Astrocyte of the cerebellum (primary cell): ENCODE measurements around the gene SLC35B2.

Experiments
- DNase-seq: peaks from one replicate; pipeline ENCODE4 v3.0.0-alpha.2; 2011; ENCODE audit warnings: low read depth
- H3K4me3 ChIP-seq: 2 replicates; pipeline ENCODE4 v1.5.1; 2011; ENCODE audit warnings: mild to moderate bottlenecking, low read depth, low read length, moderate library complexity
- CTCF ChIP-seq: IDR thresholded peaks from 2 replicates; pipeline ENCODE4 v1.5.1; 2012; ENCODE audit warnings: low read length, low read depth, moderate library complexity, mild to moderate bottlenecking; ENCODE audit errors: missing control alignments
- in situ Hi-C: cut with HindIII; loops from 2 replicates; pipeline ENCODE4 v1.10.0; 2017; ENCODE audit warnings: low sequenced_read_pairs

SLC35B2 gene

GRCh38 chr6:44230034-44230675 is 27.2 kb downstream of the SLC35B2 start:
- no peak overlapping the region for H3K4me3 ChIP-seq
- no peak for DNase-seq
- no peak for TF ChIP-seq CTCF
- in situ Hi-C loops = no loop called here

DNA sequence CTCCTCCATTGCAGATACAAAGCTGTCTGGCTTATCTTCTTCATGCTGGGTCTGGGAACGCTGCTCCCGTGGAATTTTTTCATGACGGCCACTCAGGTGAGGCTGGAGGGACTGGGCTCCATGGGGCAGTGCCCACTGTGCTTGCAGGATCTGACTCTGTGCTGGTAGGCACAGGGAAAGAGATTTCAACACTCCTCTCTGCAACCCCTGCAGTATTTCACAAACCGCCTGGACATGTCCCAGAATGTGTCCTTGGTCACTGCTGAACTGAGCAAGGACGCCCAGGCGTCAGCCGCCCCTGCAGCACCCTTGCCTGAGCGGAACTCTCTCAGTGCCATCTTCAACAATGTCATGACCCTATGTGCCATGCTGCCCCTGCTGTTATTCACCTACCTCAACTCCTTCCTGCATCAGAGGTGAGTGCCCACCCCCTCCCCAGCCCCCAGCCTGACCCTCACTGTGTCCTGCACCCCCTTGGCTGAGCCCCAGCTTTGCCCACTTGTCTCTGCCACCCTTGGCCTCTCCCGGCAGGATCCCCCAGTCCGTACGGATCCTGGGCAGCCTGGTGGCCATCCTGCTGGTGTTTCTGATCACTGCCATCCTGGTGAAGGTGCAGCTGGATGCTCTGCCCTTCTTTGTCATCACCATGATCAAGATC is 27.8 kb downstream of the SLC35B2 start:
- in situ Hi-C loops = no loop called here
- DNase-seq = no peak
- TF ChIP-seq CTCF = no peak
- H3K4me3 ChIP-seq = no peak overlapping the region

GRCh38 chr6:44228836-44229235 is 28.5 kb downstream of the SLC35B2 start:
- in situ Hi-C loops = no loop called here
- no peak for TF ChIP-seq CTCF
- no peak for DNase-seq
- no peak overlapping the region for H3K4me3 ChIP-seq

DNA sequence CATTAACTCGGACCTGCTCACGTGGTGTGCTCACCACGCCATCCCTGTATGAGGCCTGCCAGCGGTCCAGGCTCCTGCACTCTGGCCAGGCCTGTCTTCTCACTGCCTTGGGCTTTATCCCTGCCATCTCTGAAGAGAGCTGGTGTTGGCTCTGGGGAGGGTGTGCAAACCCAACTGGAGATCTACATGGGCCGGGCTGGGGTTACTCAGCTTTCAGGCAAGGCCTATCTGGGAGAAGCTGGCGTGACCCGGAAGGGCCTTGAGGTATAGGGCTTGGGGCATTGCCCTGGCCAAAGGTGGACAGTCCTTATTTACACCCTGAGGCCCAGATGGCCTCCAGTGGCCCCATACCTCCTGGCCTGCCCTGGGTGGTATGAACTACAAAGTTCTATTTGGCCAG is 28.9 kb downstream of the SLC35B2 start:
- in situ Hi-C loops = no loop called here
- no peak for TF ChIP-seq CTCF
- no peak for DNase-seq
- no peak overlapping the region for H3K4me3 ChIP-seq

GRCh38 chr6:44228031-44228430 is 29.3 kb downstream of the SLC35B2 start:
- no peak for TF ChIP-seq CTCF
- H3K4me3 ChIP-seq = no peak overlapping the region

DNA sequence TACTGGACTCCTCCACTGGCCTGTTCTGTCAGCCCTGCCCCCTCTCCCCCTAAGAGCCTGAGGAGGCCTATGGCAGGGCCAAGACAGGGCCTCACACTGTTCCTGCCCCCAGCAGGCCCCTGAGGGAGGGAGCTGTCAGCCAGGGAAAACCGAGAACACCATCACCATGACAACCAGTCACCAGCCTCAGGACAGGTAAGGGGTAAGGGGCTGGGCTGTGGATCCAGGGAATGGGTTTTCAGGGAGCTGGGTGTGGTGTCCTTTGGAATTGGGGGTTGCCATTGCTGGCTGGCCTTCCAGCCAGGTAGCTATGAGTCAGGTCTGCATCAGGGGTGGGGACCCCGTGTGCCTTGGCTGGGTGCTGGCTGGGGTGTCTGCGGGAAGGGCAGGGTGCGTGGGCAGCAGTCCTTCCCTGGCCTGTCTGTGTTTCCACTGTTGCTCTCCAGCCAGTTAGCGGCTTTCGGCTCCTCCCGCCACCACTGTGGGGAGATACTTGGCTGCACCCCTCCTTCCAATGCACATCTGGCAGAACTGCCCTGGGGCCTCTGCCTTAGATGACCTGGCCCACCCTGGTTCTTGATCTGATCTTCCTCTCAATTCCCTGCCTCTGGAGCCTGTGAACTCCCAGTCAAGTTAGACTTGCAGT is 30.1 kb downstream of the SLC35B2 start:
- no peak for DNase-seq
- in situ Hi-C loops = no loop called here

More at GRCh38 chr6:44228031-44228430, 29.3 kb downstream of the SLC35B2 start:
- DNase-seq = no peak
- in situ Hi-C loops = no loop called here

More for the DNA sequence above, 30.1 kb downstream of the SLC35B2 start:
- H3K4me3 ChIP-seq = no peak overlapping the region
- TF ChIP-seq CTCF = no peak
